Measurements from ENCODE around the gene PTPMT1.
"Not testable (repeated sequence)": the region's sequence is repeated elsewhere in the genome, so short reads cannot be mapped to it uniquely, and the experiment has no call there.

PTPMT1 gene

GRCh38 chr11:47545298-47545697 lies 20.1 kb upstream of the PTPMT1 start:
- in situ Hi-C loops (cut with MboI; ENCODE audit: low sequenced_read_pairs): no loop called here

GRCh38 chr11:47546274-47546673 lies 19.1 kb upstream of the PTPMT1 start:
- in situ Hi-C loops (cut with MboI; ENCODE audit: low sequenced_read_pairs): not testable (repeated sequence)

DNA sequence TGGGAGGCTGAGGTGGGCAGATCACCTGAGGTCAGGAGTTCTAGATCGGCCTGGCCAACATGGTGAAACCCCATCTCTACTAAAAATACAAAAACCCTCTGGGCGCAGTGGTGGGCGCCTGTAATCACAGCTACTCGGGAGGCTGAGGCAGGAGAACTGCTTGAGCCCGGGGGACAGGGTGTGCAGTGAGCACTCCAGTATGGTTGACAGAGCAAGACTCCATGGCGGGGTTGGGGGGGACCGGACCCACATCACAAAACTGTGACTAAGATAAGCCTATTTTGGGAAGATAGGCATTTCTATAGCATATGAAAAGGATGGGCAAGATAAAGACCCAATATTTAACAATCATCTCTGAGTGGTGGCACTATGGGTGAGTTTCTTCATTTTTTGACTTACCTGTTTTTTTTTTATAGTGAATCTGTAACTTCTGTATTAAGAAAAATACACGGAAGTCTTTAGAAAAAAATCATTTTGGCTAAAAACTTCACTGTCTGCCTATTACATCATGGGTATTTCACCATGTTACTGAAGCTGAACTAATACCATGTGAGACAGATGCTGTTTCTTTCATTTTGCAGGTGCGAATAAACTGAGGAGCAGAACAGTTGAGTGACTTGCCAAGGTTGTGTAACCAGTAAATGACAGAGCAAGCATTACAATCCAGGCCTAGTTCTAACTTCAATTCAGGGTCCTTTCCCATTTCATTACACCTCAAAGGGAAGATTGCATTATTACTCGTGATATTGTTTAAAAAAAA lies 14.9 kb upstream of the PTPMT1 start:
- in situ Hi-C loops (cut with MboI; ENCODE audit: low sequenced_read_pairs): loop anchor here (10.0 kb wide), 1 partner anchor 66 kb away; no protein-coding TSS in a partner anchor

- in situ Hi-C loops (cut with MboI; ENCODE audit: low sequenced_read_pairs): loop anchor here (10.0 kb wide), 1 partner anchor 66 kb away; no protein-coding TSS in a partner anchor
These were observed 14.3 kb upstream of the PTPMT1 start for GRCh38 chr11:47551086-47551485.

- in situ Hi-C loops (cut with MboI; ENCODE audit: low sequenced_read_pairs): loop anchor here (10.0 kb wide), 1 partner anchor 67 kb away; no protein-coding TSS in a partner anchor
These were observed 13.3 kb upstream of the PTPMT1 start for GRCh38 chr11:47552056-47552565.

DNA sequence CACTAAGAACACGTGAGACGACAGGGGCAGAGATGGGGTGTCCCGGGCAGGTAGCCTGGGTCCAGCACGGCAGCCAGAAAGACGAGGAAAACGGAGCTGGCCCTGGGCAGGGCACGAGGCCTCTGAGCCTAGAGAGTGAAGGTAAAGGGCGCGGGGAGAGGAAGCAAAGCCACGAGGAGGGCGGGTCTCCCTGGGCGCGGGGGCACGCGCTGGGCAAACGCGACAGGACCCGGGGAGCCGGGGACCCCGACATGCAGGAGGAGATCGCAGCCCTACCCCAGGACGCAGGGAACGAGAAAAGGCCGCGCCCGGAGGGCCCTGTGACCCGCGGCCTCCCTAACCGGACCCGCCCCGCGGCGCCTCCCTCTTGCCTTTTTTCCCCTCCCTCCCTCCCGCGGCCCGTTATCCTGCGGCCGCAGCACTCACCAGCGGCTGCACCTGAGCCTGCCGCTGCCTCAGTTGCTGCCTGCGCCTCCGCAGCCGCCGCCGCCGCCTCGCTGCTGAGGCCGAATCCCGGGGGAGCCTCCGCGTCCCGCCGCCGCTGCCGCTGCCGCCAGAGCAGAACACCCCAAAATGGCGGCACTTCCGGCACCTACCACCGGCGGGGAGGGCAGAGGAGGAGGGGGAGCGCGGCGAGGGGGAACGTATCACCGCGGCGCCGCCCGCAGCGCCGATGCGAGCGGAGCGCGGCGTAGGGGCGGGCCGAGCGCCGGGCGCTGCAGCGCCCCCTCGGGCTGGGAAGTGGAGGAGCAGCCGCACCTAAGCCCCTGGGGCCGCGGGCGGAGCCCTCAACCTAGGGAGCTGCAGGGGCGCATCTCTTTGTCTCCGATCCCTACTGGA lies 12.6 kb upstream of the PTPMT1 start, which contains the start of gene CELF1:
Gene CELF1, minus strand, starts transcription at position 567 of the 840 bp plus-strand sequence. CDS start 53,609 bp downstream, outside the sequence.
- in situ Hi-C loops (cut with MboI; ENCODE audit: low sequenced_read_pairs): loop anchor here (10.0 kb wide), 1 partner anchor 68 kb away; no protein-coding TSS in a partner anchor

- in situ Hi-C loops (cut with MboI; ENCODE audit: low sequenced_read_pairs): loop anchor here (10.0 kb wide), 1 partner anchor 69 kb away; no protein-coding TSS in a partner anchor
These were observed 12.0 kb upstream of the PTPMT1 start for GRCh38 chr11:47553406-47553743.

DNA sequence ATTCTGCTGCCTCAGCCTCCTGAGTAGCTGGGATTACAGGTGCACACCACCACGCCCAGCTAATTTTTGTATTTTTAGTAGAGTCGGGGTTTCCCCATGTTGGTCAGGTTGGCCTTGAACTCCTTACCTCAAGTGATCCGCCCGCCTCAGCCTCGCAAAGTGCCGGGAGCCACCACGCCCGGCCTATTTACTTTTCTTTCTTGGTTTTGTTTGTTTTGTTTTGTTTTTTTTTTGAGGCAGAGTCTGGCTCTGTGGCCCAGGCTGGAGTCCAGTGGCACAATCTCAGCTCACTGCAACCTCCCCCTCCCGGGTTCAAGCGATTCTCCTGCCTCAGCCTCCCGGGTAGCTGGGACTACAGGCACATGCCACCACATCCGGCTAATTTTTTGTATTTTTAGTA lies 8.4 kb upstream of the PTPMT1 start:
- in situ Hi-C loops (cut with MboI; ENCODE audit: low sequenced_read_pairs): loop anchor here (10.0 kb wide), 1 partner anchor 72 kb away; no protein-coding TSS in a partner anchor

DNA sequence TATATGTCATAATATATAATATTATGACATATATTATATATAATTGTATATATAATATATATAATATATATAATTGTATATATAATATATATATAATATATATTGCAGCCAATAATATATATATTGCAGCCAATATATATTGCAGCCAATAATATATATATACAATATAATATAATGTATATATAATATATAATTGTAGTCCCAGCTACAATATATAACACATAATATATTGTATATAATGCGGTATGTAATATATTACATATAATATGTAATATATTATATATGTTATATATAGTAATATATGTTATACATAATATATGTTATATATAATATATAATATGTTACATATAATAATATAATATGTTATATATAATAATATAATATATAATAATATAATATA lies 6.7 kb upstream of the PTPMT1 start:
- in situ Hi-C loops (cut with MboI; ENCODE audit: low sequenced_read_pairs): loop anchor here (10.0 kb wide), 1 partner anchor 74 kb away; no protein-coding TSS in a partner anchor

DNA sequence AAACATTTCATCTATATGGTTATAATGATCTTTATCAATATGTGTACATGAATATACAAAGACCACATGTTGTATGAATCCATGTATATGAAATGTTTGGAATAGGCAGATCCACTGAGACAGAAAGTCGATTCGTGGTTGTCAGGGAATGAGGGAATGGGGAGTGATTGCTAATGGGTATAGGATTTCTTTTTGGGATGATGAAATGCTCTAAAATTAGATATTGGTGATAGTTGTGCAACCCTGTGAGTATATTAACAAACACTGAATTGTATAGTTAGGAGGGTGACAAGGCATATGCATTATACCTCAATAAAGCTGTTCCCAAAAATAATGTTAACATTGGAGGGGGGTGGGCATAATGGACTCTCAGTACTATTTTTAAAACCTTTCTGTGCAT lies 5.0 kb upstream of the PTPMT1 start:
- in situ Hi-C loops (cut with MboI; ENCODE audit: low sequenced_read_pairs): no loop called here

DNA sequence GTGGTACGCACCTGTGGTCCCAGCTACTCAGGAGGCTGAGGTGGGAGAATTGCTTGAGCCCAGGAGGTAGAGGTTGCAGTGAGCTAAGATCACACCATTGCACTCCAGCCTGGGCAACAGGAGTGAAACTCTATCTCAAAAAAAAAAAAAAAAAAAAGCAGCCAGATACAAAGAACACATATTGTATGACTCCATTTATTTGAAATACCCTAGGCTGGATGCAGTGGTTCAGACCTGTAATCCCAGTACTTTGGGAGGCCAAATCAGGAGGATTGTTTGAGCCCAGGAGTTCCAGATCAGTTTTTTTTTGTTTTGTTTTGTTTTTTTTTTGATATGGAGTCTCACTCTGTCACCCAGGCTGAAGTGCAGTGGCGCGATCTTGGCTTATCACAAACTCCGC lies 3.0 kb upstream of the PTPMT1 start:
- in situ Hi-C loops (cut with MboI; ENCODE audit: low sequenced_read_pairs): not testable (repeated sequence)

DNA sequence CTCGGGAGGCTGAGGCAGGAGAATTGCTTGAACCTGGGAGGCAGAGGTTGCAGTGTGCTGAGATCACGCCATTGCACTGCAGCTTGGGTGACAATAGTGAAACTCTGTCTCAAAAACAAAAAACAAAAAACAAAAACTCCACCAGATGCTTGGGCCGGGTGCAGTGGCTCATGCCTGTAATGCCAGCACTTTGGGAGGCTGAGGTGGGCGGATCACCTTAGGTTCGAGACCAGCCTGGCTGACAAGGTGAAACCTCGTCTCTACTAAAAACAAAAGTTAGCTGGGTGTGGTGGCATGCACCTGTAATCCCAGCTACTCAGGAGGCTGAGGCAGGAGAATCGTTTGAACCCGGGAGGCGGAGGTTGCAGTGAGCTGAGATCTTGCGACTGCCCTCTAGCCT lies 1.0 kb upstream of the PTPMT1 start:
- in situ Hi-C loops (cut with MboI; ENCODE audit: low sequenced_read_pairs): not testable (repeated sequence)

DNA sequence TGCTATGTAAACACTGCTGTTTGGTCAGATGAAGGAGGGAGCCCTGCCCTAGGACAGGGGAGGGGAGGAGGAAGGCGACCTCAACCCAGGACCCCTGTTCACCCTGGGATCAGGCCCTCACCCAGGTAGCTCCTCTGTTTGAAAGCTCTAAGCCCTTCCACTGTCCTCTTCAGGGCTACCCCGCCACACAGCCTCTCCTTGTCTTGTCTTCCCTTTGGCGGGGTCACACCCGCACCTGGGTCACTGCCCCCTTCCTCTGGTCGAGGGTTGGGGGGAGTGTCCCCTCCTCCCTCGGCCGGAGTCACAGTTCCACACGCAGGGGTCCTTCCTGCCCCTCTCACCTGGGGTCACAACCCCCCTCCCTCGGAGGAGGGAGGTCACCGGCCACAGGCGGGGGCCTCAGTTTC lies 463 bp upstream of the PTPMT1 start:
- in situ Hi-C loops (cut with MboI; ENCODE audit: low sequenced_read_pairs): no loop called here

- in situ Hi-C loops (cut with MboI; ENCODE audit: low sequenced_read_pairs): no loop called here
These were observed 825 bp downstream of the PTPMT1 start for GRCh38 chr11:47566149-47566698.

GRCh38 chr11:47569646-47570045 lies 4.2 kb downstream of the PTPMT1 start:
- in situ Hi-C loops (cut with MboI; ENCODE audit: low sequenced_read_pairs): no loop called here

GRCh38 chr11:47570651-47571356 lies 5.4 kb downstream of the PTPMT1 start:
- in situ Hi-C loops (cut with MboI; ENCODE audit: low sequenced_read_pairs): no loop called here

DNA sequence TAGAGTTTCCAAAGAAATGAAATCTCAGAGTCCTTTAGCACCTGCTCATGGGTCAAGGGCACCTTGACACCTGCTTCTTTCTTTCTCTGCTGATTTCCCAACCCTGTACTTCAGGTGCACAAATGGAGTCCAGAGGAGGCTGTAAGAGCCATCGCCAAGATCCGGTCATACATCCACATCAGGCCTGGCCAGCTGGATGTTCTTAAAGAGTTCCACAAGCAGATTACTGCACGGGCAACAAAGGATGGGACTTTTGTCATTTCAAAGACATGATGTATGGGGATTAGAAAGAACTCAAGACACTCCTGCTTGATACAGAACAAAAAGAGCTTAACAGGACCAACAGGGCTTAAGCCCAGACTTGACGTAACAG lies 5.9 kb downstream of the PTPMT1 start:
- in situ Hi-C loops (cut with MboI; ENCODE audit: low sequenced_read_pairs): no loop called here

GRCh38 chr11:47571895-47572294 lies 6.5 kb downstream of the PTPMT1 start:
- in situ Hi-C loops (cut with MboI; ENCODE audit: low sequenced_read_pairs): no loop called here

DNA sequence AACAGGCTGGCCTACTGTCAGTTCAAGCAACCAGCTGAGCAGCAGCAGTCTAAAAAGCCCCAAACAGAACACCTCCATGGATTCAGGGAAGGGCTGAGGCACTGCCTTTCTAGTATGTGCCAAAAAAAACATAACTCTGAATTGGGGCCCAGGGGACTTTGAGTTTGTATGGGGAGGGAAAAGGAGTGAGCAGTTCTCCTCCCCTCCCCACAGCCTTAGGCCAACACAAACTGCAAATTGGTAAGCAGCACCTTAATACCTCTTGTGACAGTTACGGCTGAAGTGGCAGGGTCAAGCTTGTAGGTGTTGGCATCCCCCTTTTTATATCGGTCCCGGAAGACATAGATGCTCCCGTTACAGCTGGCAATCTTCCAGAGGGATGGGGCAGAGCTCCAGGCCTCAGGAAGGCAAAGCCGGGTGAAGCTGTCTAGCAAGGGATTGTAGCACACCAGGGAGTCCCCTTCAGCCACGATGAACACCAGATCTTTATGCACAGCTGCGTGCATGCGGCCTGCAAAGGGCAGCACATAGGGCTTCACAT lies 7.4 kb downstream of the PTPMT1 start:
- in situ Hi-C loops (cut with MboI; ENCODE audit: low sequenced_read_pairs): no loop called here

DNA sequence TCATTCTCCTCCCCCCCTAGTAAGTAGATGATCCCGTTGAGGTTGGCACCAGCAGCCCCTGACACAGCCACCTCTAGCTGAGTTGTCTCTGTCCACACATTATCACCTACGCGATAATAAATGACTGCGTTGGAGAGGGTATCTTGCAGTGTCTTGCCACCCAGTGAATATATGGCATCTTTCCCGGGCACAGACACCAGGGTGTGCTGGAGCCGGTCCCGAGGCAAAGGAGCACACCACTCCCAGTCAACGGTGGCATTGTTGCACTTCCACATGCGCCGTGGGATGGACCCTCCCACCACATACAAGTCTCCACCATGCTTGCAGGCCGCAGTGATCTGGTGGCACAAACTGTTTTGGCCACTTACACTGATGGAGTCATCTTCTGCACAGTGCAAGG lies 7.9 kb downstream of the PTPMT1 start:
- in situ Hi-C loops (cut with MboI; ENCODE audit: low sequenced_read_pairs): no loop called here

Data from HL-60/S4 treated with phorbol 12-myristate 13-acetate at 8.2 ng/mL for 4 days and 3 days (cell line).